PC-9 (cell line): ENCODE data around the gene FANCI. TPM values are rescaled to one million over a fixed set of nuclear protein-coding genes. Genes with fewer than 3 reads are reported as not detected.
A peak's percentile ranks its signal among the peaks of the same experiment; 100 is the strongest.

ENCODE experiments used
- BruUV-seq: library from RNA; stranded (reverse); fragments of 400-500 nt; replicated peaks from 2 replicates; lab custom pipeline; 2021; lab: Mats Ljungman, UMichigan
- CTCF ChIA-PET: fragments of 300-600 bp; sonication (Branson Sonifier 250); formaldehyde crosslinking; loops from one replicate; lab custom pipeline; 2022; ENCODE audit warnings: antibody characterized with exemption; lab: Charles Lee
- POLR2A ChIA-PET: fragments of 300-600 bp; sonication (Branson Sonifier 250); formaldehyde crosslinking; loops from one replicate; lab custom pipeline; 2022; ENCODE audit warnings: antibody characterized with exemption; ENCODE audit not compliant: unreplicated experiment; lab: Charles Lee
- DNase-seq, 2 experiments: peaks; one replicate each; pipeline versions ENCODE4 v3.0.0 to v3.0.0-alpha.2; 2015 to 2022; ENCODE audit warnings: mixed read lengths in 1 of 2
- H2AFZ ChIP-seq: fragments of 200-600 bp; sonication (generic); 2 replicates; pipeline ENCODE4 v1.8.1; 2017; ENCODE audit warnings: antibody characterized with exemption
- H3F3A ChIP-seq: fragments of 200-600 bp; sonication (generic); 2 replicates; pipeline ENCODE4 v1.8.1; 2017; ENCODE audit warnings: antibody characterized with exemption, mild to moderate bottlenecking, low read depth; ENCODE audit not compliant: insufficient read depth
- H3K27ac ChIP-seq: fragments of 200-600 bp; sonication (generic); 2 replicates; pipeline ENCODE4 v1.6.1; 2016; ENCODE audit warnings: mixed run types
- H3K27me3 ChIP-seq: fragments of 200-600 bp; sonication (generic); 2 replicates; pipeline ENCODE4 v1.6.1; 2016; ENCODE audit warnings: low read depth, mixed run types; ENCODE audit not compliant: insufficient read depth
- H3K36me3 ChIP-seq: fragments of 200-600 bp; sonication (generic); 2 replicates; pipeline ENCODE4 v1.6.1; 2016; ENCODE audit warnings: low read depth, mixed run types
- H3K4me1 ChIP-seq: fragments of 200-600 bp; sonication (generic); replicated peaks from 2 replicates; pipeline ENCODE4 v1.6.1; 2016; ENCODE audit warnings: mixed run types; ENCODE audit not compliant: insufficient read depth
- H3K4me2 ChIP-seq: fragments of 200-600 bp; sonication (generic); 2 replicates; pipeline ENCODE4 v1.6.1; 2017; ENCODE audit warnings: mixed run types
- H3K4me3 ChIP-seq: fragments of 200-600 bp; sonication (generic); 2 replicates; pipeline ENCODE4 v1.6.1; 2016; ENCODE audit warnings: mixed run types
- H3K79me2 ChIP-seq: fragments of 200-600 bp; sonication (generic); 2 replicates; pipeline ENCODE4 v1.6.1; 2017; ENCODE audit warnings: low read depth, mixed run types
- H3K9me2 ChIP-seq: fragments of 200-600 bp; sonication (generic); 2 replicates; pipeline ENCODE4 v1.8.1; 2017; ENCODE audit warnings: mild to moderate bottlenecking; ENCODE audit not compliant: insufficient read depth
- H3K9me3 ChIP-seq: fragments of 200-600 bp; sonication (generic); 2 replicates; pipeline ENCODE4 v1.8.1; 2016; ENCODE audit warnings: low read depth; ENCODE audit not compliant: insufficient read depth
- H4K20me1 ChIP-seq: fragments of 200-600 bp; sonication (generic); 2 replicates; pipeline ENCODE4 v1.8.1; 2017; ENCODE audit not compliant: insufficient read depth
- CTCF ChIP-seq: fragments of 200-600 bp; sonication (generic); conservative IDR thresholded peaks from 2 replicates; pipeline ENCODE4 v1.6.1; 2017; ENCODE audit warnings: mixed run types, antibody characterized with exemption, mild to moderate bottlenecking, moderate library complexity
- EZH2 ChIP-seq: fragments of 200-600 bp; sonication (generic); IDR thresholded peaks from 2 replicates; pipeline ENCODE4 v1.8.0; 2017; ENCODE audit warnings: antibody characterized with exemption, low read depth
- intact Hi-C: fragments of 100-400 bp; cut with micrococcal nuclease; formaldehyde crosslinking; loops from one replicate; pipeline ENCODE4 v1.10.0; 2022; ENCODE audit not compliant: unreplicated experiment
- total RNA-seq: library from RNA; stranded (reverse); gene quantifications from 2 replicates; pipeline ENCODE4 v1.2.3, GENCODE V29; 2021

FANCI gene
- total RNA-seq, 1 experiment from 2014 or later = 126 TPM

- intact Hi-C loops = loop anchor here (5.0 kb wide), 2 partner anchors 36 to 96 kb away; partner anchors contain the start of gene FANCI
- BruUV-seq = no TSS peak
- Histone ChIP-seq H3K4me1 (no peaks in the 10 kb centered on the region), H3K36me3 (no peaks in the 10 kb centered on the region), H2AFZ (no peak overlapping the region), H3K4me2 (no peak overlapping the region), H3K27me3 (no peaks in the 10 kb centered on the region), H3K4me3 (no peak overlapping the region), H3K79me2 (no peaks in the 10 kb centered on the region), H3F3A (peaks cover 5% of the 10 kb centered on the region; the same call in 1 of the 2 replicates), H3K9me3 (no peaks in the 10 kb centered on the region), H3K27ac (no peak overlapping the region), H4K20me1 (no peaks in the 10 kb centered on the region; the same call in 1 of the 2 replicates), H3K9me2 (no peaks in the 10 kb centered on the region)
- ChIA-PET POLR2A (no interaction called here), CTCF (interaction anchor here (0.5 to 1.3 kb wide), 8 partner anchors 9 to 305 kb away, joined by 3 to 9 read pairs (median 3); partner anchors contain the start of gene FANCI)
- TF ChIP-seq EZH2 (no peak), CTCF (no peak)
- DNase-seq = no peak
Observed at GRCh38 chr15:89205991-89206585, 37.7 kb upstream of the FANCI start.

GRCh38 chr15:89206908-89207331 is 36.9 kb upstream of the FANCI start:
- peak; percentile 55 to 74 for DNase-seq
- no peaks in the 10 kb centered on the region for H3K4me1 ChIP-seq
- ChIA-PET POLR2A (no interaction called here), CTCF (interaction anchor here (0.5 to 1.3 kb wide), 8 partner anchors 9 to 305 kb away, joined by 3 to 9 read pairs (median 3); partner anchors contain the start of gene FANCI)
- no peaks in the 10 kb centered on the region for H3K9me2 ChIP-seq
- no TSS peak for BruUV-seq
- H3K79me2 ChIP-seq = no peaks in the 10 kb centered on the region
- H3K4me3 ChIP-seq = no peak overlapping the region
- H2AFZ ChIP-seq = no peak overlapping the region
- intact Hi-C loops = loop anchor here (5.0 kb wide), 2 partner anchors 35 to 95 kb away; partner anchors contain the start of gene FANCI
- H3K9me3 ChIP-seq = no peaks in the 10 kb centered on the region
- no peaks in the 10 kb centered on the region; the same call in 1 of the 2 replicates for H4K20me1 ChIP-seq
- H3K36me3 ChIP-seq = no peaks in the 10 kb centered on the region
- peaks cover 5% of the 10 kb centered on the region; the same call in 1 of the 2 replicates for H3F3A ChIP-seq
- H3K27ac ChIP-seq = no peak overlapping the region
- no peak for TF ChIP-seq EZH2
- peak; percentile 96 for TF ChIP-seq CTCF
- H3K4me2 ChIP-seq = peak overlapping the region; percentile 58
- no peaks in the 10 kb centered on the region for H3K27me3 ChIP-seq

- CTCF ChIA-PET = no interaction called here
- Histone ChIP-seq H3K4me3 (no peak overlapping the region), H3K27ac (no peak overlapping the region), H4K20me1 (no peaks in the 10 kb centered on the region), H3K9me2 (no peaks in the 10 kb centered on the region), H3K27me3 (no peaks in the 10 kb centered on the region), H3K9me3 (no peaks in the 10 kb centered on the region), H3K36me3 (no peaks in the 10 kb centered on the region), H3K4me2 (no peak overlapping the region), H3K79me2 (no peaks in the 10 kb centered on the region), H2AFZ (no peak overlapping the region), H3F3A (peaks cover 5% of the 10 kb centered on the region; the same call in 1 of the 2 replicates), H3K4me1 (no peaks in the 10 kb centered on the region)
- no peak for DNase-seq
- TF ChIP-seq EZH2 (no peak), CTCF (no peak)
- intact Hi-C loops = loop anchor here (5.0 kb wide), 2 partner anchors 34 to 94 kb away; partner anchors contain the start of gene FANCI
- no TSS peak for BruUV-seq
- POLR2A ChIA-PET = interaction anchor here (0.7 kb wide), 1 partner anchor 308 kb away, joined by 3 read pairs; no protein-coding TSS in a partner anchor
Observed at GRCh38 chr15:89208256-89208655, 35.5 kb upstream of the FANCI start.
